K562 (cell line): ENCODE results near the gene SLC25A51. TPM values are rescaled to one million over a fixed set of nuclear protein-coding genes. Genes with fewer than 3 reads are reported as not detected.
A peak's percentile ranks its signal among the peaks of the same experiment; 100 is the strongest.

Source experiments
- ATAC-seq: fragments of 200-7000 bp; cut with Tn5 transposase; 3 replicates; pipeline ENCODE4 v1.9.1; 2020; ENCODE audit warnings: moderate library complexity
- BruUV-seq: library from RNA; stranded (reverse); fragments of 400-500 nt; replicated peaks from 2 replicates; lab custom pipeline; 2021; lab: Mats Ljungman, UMichigan
- CTCF ChIA-PET: fragments of 300-600 bp; formaldehyde crosslinking; extraction: SDS; loops from one replicate; lab custom pipeline; 2021; ENCODE audit warnings: low intra/inter-chr PET ratio; lab: Yijun Ruan, JAX
- POLR2A ChIA-PET: fragments of 300-600, 350-650 bp; sonication (Branson Sonifier 250); formaldehyde crosslinking; extraction: SDS; loops from one replicate; lab custom pipeline; 2021; ENCODE audit warnings: antibody characterized with exemption, inconsistent platforms; lab: Yijun Ruan, JAX
- DNase-seq, 4 experiments: peaks; one replicate each; pipeline versions ENCODE4 v3.0.0 to v3.0.0-alpha.2; 2011 to 2018; ENCODE audit warnings: low spot score in 3 of 4, mixed read lengths in 3 of 4; ENCODE audit errors: extremely low read depth in 1 of 4
- FAIRE-seq: peaks from 2 replicates; lab custom pipeline; 2011; peaks lifted over from hg19 to GRCh38; lab: Jason Lieb, UNC
- H2AFZ ChIP-seq: 2 replicates; pipeline ENCODE4 v1.6.0; 2011; ENCODE audit warnings: low read depth, low read length, control low read depth, inconsistent platforms
- H3K27ac ChIP-seq: fragments of 200-600 bp; 3 replicates; pipeline ENCODE4 v1.8.0; 2011; ENCODE audit warnings: low read depth, mild to moderate bottlenecking, control low read depth, inconsistent platforms, low read length, moderate library complexity, mixed read lengths; ENCODE audit errors: extremely low read depth
- H3K27me3 ChIP-seq, 2 experiments: fragments of 300-600 bp in 1 of 2; 2 replicates in 1 of 2; 3 replicates in 1 of 2; pipeline versions ENCODE4 v1.6.0 to v1.8.0; 2011; ENCODE audit warnings: inconsistent platforms in 2 of 2, low read length in 2 of 2, mild to moderate bottlenecking in 1 of 2, mixed read lengths in 1 of 2, moderate library complexity in 1 of 2; ENCODE audit not compliant: control insufficient read depth in 2 of 2, insufficient read depth in 2 of 2
- H3K36me3 ChIP-seq: fragments of 300-600 bp; 3 replicates; pipeline ENCODE4 v1.8.0; 2011; ENCODE audit warnings: mild to moderate bottlenecking, low read length, inconsistent platforms; ENCODE audit not compliant: control insufficient read depth, insufficient read depth
- H3K4me1 ChIP-seq, 2 experiments: fragments of 200-600 bp in 1 of 2; replicated peaks in 1 of 2; 2 replicates in 1 of 2; 3 replicates in 1 of 2; pipeline versions ENCODE4 v1.5.1 to v1.8.0; 2011; ENCODE audit warnings: inconsistent platforms in 2 of 2, low read length in 2 of 2, mild to moderate bottlenecking in 1 of 2, mixed read lengths in 1 of 2, moderate library complexity in 1 of 2; ENCODE audit not compliant: control insufficient read depth in 2 of 2, insufficient read depth in 2 of 2
- H3K4me2 ChIP-seq: 2 replicates; pipeline ENCODE4 v1.6.1; 2011; ENCODE audit warnings: low read length, control low read depth, inconsistent platforms, mixed read lengths; ENCODE audit not compliant: insufficient read depth
- H3K4me3 ChIP-seq: fragments of 200-600 bp; sonication (generic), shearing (Covaris generic); 2 replicates; pipeline ENCODE4 v1.5.1; 2016; ENCODE audit warnings: control low read depth, inconsistent platforms
- H3K79me2 ChIP-seq: fragments of 200-600 bp; 3 replicates; pipeline ENCODE4 v1.8.0; 2011; ENCODE audit warnings: low read length, inconsistent platforms; ENCODE audit not compliant: control insufficient read depth, insufficient read depth
- H3K9ac ChIP-seq, 2 experiments: 2 replicates each; pipeline versions ENCODE4 v1.6.0 to v1.6.1; 2011; ENCODE audit warnings: low read depth in 2 of 2, low read length in 2 of 2, control low read depth in 1 of 2, inconsistent platforms in 1 of 2, mild to moderate bottlenecking in 1 of 2, mixed read lengths in 1 of 2; ENCODE audit not compliant: insufficient read depth in 1 of 2
- H3K9me1 ChIP-seq: one replicate; pipeline ENCODE4 v1.6.0; 2011; ENCODE audit warnings: inconsistent platforms, mild to moderate bottlenecking, low read length, moderate library complexity; ENCODE audit not compliant: control insufficient read depth, insufficient read depth
- H3K9me3 ChIP-seq: replicated peaks from 2 replicates; pipeline ENCODE4 v1.5.1; 2011; ENCODE audit warnings: low read depth, low read length, inconsistent platforms; ENCODE audit not compliant: control insufficient read depth, insufficient read depth
- H4K20me1 ChIP-seq: replicated peaks from 2 replicates; pipeline ENCODE4 v1.6.1; 2011; ENCODE audit warnings: low read length, inconsistent platforms, mixed read lengths; ENCODE audit not compliant: control insufficient read depth, insufficient read depth
- FOXP4 ChIP-seq: sonication (generic); formaldehyde crosslinking; IDR thresholded peaks from 2 replicates; pipeline ENCODE4 v1.8.0; 2022; ENCODE audit warnings: mild to moderate bottlenecking, missing genetic modification reagents, borderline replicate concordance
- HDAC2 ChIP-seq: fragments of 450-650 bp; IDR thresholded peaks from 2 replicates; pipeline ENCODE4 v1.6.1; 2016; ENCODE audit warnings: mild to moderate bottlenecking
- KDM1A ChIP-seq, 2 experiments: fragments of 450-650 bp; IDR thresholded peaks; 2 replicates each; pipeline ENCODE4 v1.6.1; 2016; ENCODE audit warnings: mild to moderate bottlenecking in 2 of 2
- NEUROD1 ChIP-seq: fragments of 150-350 bp; IDR thresholded peaks from 2 replicates; pipeline ENCODE4 v1.6.1; 2014; ENCODE audit warnings: borderline replicate concordance, low read length, low read depth; ENCODE audit not compliant: partially characterized antibody
- NR2F6 ChIP-seq: fragments of 450-650 bp; formaldehyde crosslinking; IDR thresholded peaks from 2 replicates; pipeline ENCODE4 v1.4.0; 2020; ENCODE audit warnings: mild to moderate bottlenecking
- PPARD ChIP-seq: fragments of 250-450 bp; sonication (Bioruptor Pico); IDR thresholded peaks from 2 replicates; pipeline ENCODE4 v1.8.0; 2022; ENCODE audit warnings: inconsistent platforms, mild to moderate bottlenecking, moderate library complexity
- SMARCE1 ChIP-seq: fragments of 450-650 bp; IDR thresholded peaks from 2 replicates; pipeline ENCODE4 v1.7.1; 2016; ENCODE audit warnings: mild to moderate bottlenecking
- ZNF780A ChIP-seq: fragments of 250-450 bp; sonication (Bioruptor Pico); IDR thresholded peaks from 2 replicates; pipeline ENCODE4 v1.5.0; 2021; ENCODE audit warnings: mild to moderate bottlenecking
- WGBS: fragments of 100-300 bp; shearing (Covaris generic); methylation state at CpG from one replicate; pipeline ENCODE4 v1.1.6; 2016; ENCODE audit warnings: low coverage, mixed read lengths; ENCODE audit not compliant: insufficient coverage; ENCODE audit errors: missing lambda C conversion rate; 5-methylcytosine and 5-hydroxymethylcytosine counted together
- in situ Hi-C: fragments of 300-500 bp; cut with MboI; formaldehyde crosslinking; loops from 4 replicates; pipeline ENCODE4 v1.15.0; 2018; ENCODE audit warnings: inconsistent platforms, mixed read lengths
- intact Hi-C: fragments of 100-400 bp; cut with micrococcal nuclease; formaldehyde crosslinking; loops from 2 replicates; pipeline ENCODE4 v1.14.2; 2022
- polyA plus RNA-seq, 8 experiments: library from polyadenylated mRNA; depleted of rRNA in 4 of 8; stranded (reverse) in 5 of 8; unstranded in 3 of 8; fragments of >200 nt; fragmentation: Nextera tagmentation in 2 of 8; fragmentation: Illumina TruSeq in 1 of 8; extraction: Ambion mirVana in 2 of 8; extraction: Trizol in 1 of 8; gene quantifications; 2 replicates each; pipeline versions ENCODE4 v1.2.1 to v1.2.3, GENCODE V29; 2011 to 2014; ENCODE audit warnings: inconsistent platforms in 1 of 8, missing spikeins in 1 of 8
- total RNA-seq, 7 experiments: library from RNA; depleted of rRNA in 6 of 7; stranded (reverse); fragments of >200 nt in 6 of 7; fragmentation: Illumina TruSeq in 2 of 7; extraction: Trizol in 2 of 7; gene quantifications; 2 replicates each; pipeline versions ENCODE4 v1.2.1 to v1.2.3, GENCODE V29; 2011 to 2021; ENCODE audit warnings: low replicate concordance in 1 of 7

SLC25A51 gene
- total and polyA plus RNA-seq, 9 of the 15 experiments (the other 6 are each of a cell fraction or from before 2014, with no cell fraction given) = 9.1 to 40.7 (median 24.5) TPM

GRCh38 chr9:37870081-37870798 lies 33.7 kb downstream of the SLC25A51 start (continued):
- no peak for TF ChIP-seq FOXP4 (CRISPR knock-in tag)
- peak; percentile 52 to 59; a peak in 2 of 4 replicates for TF ChIP-seq KDM1A (IDR thresholded peaks at IDR 0.05)
- no peak for TF ChIP-seq NEUROD1
- 0 out of 2 replicates have a peak, but pooled peaks have one; percentile 26 for TF ChIP-seq HDAC2
- TF ChIP-seq ZNF780A (CRISPR knock-in tag) = no peak
- TF ChIP-seq PPARD (CRISPR knock-in tag) = no peak

- intact Hi-C loops (no loop called here), in situ Hi-C loops (no loop called here)
- BruUV-seq = no TSS peak
- CTCF ChIA-PET = no interaction called here
- 86% methylated on average over 3 of the region's 3 CpGs for WGBS
- Histone ChIP-seq H3K4me2 (no peak overlapping the region), H3K4me1 (no peaks in the 10 kb centered on the region), H3K9ac (no peak overlapping the region), H3K36me3 (peaks cover 68% of the 10 kb centered on the region), H4K20me1 (no peaks in the 10 kb centered on the region), H3K9me1 (peaks cover 3% of the 10 kb centered on the region), H3K27ac (no peak overlapping the region), H3K79me2 (no peaks in the 10 kb centered on the region), H3K27me3 (no peaks in the 10 kb centered on the region), H2AFZ (no peak overlapping the region), H3K4me3 (no peak overlapping the region), H3K9me3 (no peaks in the 10 kb centered on the region)
- POLR2A ChIA-PET = interaction anchor here (1.1 kb wide), 1 partner anchor 14 kb away, joined by 3 read pairs; no protein-coding TSS in a partner anchor
- FAIRE-seq (no peak), DNase-seq (no peak), ATAC-seq (no peak)
- TF ChIP-seq SMARCE1 (no peak), NR2F6 (no peak)
Observed at GRCh38 chr9:37862530-37862929, 41.4 kb downstream of the SLC25A51 start.
